DMS153 treated with DMSO at 0.1 percent for 48 hours (cell line): ENCODE results near the gene RAB3B.
"Not testable (repeated sequence)": the region's sequence is repeated elsewhere in the genome, so short reads cannot be mapped to it uniquely, and the experiment has no call there.

Experiments used
- DNase-seq: peaks from one replicate; lab custom pipeline; 2025; ENCODE audit not compliant: unreplicated experiment; lab: John Stamatoyannopoulos, UW

Gene RAB3B

DNA sequence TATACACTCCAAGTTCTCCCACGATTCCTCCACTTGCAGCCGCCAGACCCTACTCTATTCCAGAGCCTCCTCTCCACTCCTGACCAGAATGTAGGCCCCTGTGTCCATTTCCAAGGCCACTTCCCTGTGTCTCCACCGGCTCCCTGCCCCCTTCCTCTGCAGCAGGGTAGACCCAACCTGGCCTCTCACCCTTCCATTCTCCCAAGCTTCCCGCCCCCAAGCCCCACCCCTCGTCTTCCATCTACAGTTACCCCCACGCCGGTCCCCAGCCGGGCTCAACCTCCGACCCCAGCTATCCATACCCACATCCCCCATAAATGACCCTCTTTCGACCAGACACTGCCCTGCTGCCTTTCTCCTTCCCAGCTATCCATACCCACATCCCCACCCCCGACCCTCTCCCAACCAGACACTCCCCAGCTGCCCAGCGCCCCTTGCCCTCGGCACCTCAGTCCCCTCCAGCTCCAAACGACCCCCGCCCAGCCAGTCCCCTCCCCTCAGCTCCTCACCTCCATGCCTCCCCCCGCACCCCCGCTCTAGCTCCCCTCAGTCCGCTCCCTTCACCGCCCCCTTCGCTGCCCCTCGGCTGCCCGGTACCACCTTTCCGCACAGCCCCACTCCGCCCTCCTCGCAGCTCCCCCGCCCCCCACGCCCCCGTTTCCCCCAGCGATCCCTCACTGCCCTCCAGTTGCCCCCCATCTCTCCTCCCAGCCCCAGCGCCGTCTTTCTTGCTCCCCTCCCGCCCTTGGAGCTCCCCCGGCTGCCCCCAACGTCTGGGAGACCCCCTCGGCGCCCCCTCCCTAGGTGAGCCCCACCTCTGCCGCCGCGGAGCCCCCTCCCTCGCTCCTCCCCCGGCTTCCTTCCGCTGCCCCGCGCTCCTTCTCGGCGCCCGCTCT lies 670 bp downstream of the RAB3B start:
- no peak for DNase-seq

DNA sequence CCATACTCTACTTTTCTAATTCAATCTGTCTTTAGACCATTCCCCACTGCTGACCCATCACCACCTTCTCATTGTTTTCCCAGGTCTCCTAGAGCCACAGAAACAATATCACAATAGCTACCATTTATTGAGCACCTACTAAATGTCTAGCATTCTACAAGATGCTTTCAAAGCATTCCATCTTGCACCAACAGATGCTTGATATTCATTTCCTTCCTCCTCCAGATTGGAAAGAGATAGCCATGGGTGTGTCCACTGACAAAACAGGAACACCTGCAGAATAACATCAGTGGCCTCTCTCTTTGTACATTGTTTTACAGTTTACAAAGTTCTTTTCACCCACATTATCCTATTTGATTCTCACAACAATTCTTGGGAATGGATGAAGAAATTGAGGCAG lies 2.2 kb downstream of the RAB3B start:
- no peak for DNase-seq

- DNase-seq, result no peak
These were observed 3.8 kb downstream of the RAB3B start for GRCh38 chr1:51986718-51987117.

DNA sequence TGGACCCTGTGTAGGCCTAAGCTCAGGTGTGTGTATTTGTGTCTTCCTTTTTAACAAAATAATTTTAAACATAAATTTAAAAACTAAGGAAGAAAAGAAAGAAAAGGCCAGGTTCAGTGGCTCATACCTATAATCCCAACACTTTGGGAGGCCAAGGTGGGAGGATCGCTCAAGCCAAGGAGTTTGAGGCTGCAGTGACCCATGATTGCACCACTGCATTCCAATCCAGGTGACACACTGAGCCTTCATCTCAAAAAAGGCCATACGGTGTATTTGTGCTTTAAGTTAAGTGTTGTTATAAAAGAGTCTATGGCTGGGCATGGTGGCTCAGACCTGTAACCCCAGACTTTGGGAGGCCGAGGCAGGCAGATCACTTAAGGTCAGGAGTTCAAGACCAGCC lies 8.3 kb downstream of the RAB3B start:
- no peak for DNase-seq

DNA sequence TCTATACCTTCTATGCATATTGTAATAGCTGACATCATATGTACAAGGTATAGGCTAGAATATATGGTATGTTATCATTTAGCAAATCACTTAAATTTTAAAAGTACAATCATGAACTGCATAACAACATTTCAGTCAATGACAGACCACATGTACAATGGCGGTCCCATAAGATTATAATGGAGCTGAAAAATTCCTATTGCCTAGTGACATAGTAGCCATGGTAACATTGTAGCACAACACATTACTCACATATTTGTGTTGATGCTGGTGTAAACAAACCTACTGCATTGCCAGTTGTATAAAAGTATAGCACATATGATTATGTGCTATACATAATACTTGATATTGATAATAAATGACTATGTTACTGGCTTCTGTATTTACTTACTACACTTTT lies 8.9 kb downstream of the RAB3B start:
- DNase-seq, result no peak

DNA sequence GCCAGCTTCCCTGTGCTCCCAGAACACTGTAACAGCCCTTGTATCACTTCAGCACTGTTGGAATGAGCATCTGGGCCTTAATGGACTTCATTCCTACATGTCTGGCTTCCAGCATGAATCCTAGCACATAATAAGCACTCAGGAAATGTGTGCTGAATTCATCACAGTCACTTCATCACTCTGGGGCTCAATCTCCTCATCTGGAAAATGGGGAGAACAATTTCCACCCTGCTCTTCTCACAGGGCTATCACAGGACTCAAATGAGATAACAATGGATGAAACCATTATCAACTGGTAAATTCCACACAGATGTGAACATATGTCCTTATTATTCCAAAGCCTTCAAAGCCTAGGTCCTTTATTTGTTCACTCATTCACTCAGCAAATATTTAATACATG lies 12.4 kb downstream of the RAB3B start:
- no peak for DNase-seq

DNA sequence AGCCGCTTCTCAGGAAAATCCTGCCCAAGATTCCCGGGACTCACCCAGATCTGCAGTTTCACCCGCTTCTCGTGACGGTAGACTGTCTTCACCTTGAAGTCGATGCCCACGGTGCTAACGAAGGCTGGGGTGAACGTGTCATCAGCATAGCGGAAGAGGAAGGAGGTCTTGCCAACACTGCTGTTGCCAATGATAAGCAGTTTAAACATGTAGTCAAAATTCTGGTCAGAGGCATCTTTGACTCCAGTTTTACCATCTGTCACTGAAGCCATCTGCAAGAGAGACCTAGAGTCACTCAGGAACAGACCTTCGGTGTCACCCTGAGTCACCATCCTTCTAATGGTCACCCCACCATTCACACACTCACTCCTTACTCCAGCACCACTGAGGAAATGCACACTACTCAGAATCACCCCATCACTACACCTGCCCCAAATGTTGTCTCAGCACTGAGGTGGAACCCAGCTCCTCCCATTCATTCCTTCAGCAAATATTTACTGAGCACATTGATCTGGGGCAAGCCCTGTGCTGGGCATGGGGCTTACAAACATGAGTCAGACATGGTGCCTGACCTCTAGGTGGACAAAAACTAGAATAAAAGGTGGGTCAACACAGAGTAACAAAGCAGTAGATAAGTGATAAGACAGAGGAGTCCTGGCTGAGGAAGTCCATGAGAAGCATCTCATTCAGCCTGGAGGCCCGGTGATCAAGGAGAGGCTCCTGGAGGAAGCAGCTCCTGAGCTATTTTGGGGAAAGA lies 13.5 kb downstream of the RAB3B start:
- DNase-seq, result no peak

GRCh38 chr1:51973587-51974474 lies 16.7 kb downstream of the RAB3B start:
- DNase-seq, result no peak

DNA sequence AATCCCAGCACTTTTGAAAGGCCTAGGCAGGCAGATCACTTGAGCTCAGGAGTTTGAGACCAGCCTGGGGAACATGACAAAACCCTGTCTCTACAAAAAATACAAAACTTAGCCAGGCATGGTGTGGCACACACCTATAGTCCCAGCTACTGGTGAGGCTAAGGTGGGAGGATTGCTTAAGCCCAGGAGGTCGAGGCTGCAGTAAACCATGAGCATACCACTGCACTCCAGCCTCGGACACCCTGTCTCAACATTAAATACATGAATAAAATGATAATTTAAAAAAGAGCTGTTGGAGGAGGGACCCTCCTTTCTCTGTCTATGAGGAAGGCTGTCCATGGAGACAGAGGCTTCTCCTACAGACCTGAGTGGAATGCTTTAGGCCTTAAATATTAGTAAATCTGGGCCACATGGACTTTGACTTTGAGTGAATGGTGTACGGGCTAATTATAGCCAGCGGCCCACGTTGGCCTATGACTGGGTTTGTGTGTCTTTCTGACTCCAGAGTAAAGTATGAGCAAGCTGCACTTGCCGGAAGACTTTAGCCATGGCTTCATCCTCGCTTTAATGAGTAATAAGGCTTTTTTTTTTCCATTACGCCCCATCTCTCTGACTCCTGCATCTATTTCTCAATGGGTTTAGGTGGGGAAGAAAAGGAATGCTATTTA lies 21.3 kb downstream of the RAB3B start:
- DNase-seq, result no peak

DNA sequence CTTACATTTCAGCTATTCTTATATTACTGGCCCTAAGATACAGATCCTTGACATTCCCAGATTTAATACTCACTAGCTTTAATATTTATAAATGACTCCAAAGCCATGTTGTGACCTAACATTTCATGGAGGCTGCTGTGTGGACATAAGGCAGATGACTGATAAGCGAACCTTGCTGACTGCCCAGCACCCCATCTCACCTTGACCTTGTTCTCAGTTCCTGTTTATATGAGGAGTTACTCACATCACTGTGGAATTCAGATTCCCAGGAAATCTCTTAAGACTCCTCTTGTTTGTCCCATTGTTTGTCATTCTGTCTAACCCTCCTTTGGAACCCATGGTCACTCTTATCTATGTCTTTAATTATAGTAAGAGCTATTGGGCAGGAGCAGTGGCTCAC lies 21.9 kb downstream of the RAB3B start:
- no peak for DNase-seq

- not testable (repeated sequence) for DNase-seq
These were observed 23.2 kb downstream of the RAB3B start for GRCh38 chr1:51967213-51967791.

GRCh38 chr1:51966559-51966958 lies 23.9 kb downstream of the RAB3B start:
- DNase-seq, result no peak

DNA sequence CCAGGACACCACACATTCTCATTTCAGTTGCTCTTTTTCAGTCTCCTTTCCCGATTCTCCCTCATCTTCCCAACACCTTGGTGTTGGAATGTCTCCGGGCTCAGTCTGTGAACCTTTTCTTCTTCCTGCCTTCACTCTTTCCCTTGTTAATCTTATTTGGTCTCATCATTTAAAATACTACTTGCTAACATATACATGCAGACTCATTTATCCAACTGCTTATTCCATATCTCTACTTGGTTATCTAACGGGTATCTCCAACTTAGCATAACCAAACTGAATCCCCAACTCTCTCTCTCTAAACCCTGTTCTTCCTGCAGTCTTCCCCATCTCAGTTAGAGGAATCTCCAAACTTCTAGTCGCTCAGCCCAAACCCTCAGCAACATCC lies 26.2 kb downstream of the RAB3B start:
- DNase-seq, result no peak

- DNase-seq, result no peak
These were observed 26.8 kb downstream of the RAB3B start for GRCh38 chr1:51963592-51964308.

DNA sequence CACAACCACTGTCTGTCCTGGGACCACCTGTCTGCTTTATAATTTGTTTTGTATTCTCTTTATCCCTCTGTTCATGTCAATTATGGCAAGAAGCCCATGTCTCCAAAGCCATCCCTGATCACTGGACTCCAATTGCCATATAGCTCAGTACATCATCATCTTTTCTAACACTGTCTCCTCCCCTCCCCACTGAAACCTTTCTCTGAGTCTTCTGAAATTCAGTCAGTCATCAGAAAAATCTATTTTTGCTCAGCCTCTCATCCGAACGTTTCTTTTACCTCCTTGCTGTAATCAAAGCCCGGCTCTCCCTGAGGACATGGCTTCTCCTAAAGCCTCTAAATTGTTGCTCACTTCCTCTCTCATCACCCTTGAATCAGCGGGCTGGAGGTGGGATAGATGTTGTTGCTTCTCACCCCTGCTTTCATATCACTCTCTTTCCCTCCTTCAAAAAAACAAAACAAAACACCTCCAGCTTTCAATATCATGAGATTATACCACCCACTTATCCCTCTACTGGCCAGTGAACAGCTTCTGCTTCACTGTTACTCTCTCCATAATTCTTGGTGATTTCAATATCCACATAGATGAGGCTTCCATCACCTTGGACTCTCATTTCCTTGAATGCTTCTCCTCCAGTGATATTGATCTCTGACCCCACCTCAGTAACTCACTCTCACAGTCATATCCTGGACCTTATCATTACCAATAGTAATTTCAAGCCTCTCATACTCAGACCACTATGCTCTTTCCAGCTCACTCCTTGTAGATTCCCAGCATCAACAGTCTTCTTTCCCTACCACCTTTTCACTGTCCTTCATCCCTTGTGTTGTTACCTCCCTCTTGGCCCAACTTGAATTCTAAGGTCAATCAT lies 27.8 kb downstream of the RAB3B start:
- no peak for DNase-seq

GRCh38 chr1:51961954-51962353 lies 28.5 kb downstream of the RAB3B start:
- DNase-seq, result no peak

- DNase-seq, result no peak
These were observed 29.3 kb downstream of the RAB3B start for GRCh38 chr1:51961231-51961630.

- DNase-seq, result no peak
These were observed 30.2 kb downstream of the RAB3B start for GRCh38 chr1:51960262-51960661.

DNA sequence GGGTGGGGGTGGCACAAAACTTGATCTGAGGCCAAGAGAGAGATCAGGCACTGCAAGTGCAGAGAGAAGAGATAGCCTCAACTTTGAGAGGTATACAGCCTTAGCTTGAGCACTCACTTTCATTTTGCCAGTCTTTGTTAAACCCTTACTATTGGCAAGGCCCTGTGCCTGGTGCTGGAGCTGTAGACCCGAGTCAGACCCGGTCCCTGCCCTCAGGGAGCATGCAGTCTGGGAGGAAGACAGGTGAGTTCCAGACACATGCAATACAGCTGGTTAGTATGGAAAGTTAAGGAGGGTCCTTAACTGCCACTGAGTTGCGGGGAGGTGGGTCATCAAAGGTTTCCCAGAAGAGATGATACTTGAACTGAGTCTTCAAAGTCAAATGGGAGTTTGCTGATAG lies 31.7 kb downstream of the RAB3B start:
- DNase-seq, result no peak
